Neural cell (in vitro differentiated cells): Measurements from ENCODE around the gene CBLB.

Experiments
- EP300 ChIP-seq: fragments of 450-650 bp; conservative IDR thresholded peaks from 2 replicates; pipeline ENCODE4 v1.6.1; 2014; ENCODE audit warnings: antibody characterized with exemption, mild to moderate bottlenecking, moderate library complexity; ENCODE audit not compliant: poor library complexity, severe bottlenecking
- EZH2 ChIP-seq: fragments of 200-600, 300-800 bp; shearing (Covaris generic), sonication (generic); IDR thresholded peaks from 2 replicates; pipeline ENCODE4 v1.6.1; 2014; ENCODE audit warnings: antibody characterized with exemption, low read length, borderline replicate concordance, mild to moderate bottlenecking; ENCODE audit not compliant: insufficient read depth, poor library complexity, severe bottlenecking
- POLR2AphosphoS5 ChIP-seq: IDR thresholded peaks from 2 replicates; pipeline ENCODE4 v1.6.1; 2012
- TAF1 ChIP-seq: IDR thresholded peaks from 2 replicates; pipeline ENCODE4 v1.6.1; 2012; ENCODE audit warnings: low read depth
- TF ChIP-seq, protein P1 (sequence below): fragments of 450-650 bp; IDR thresholded peaks from 2 replicates; pipeline ENCODE4 v1.5.1; 2014; ENCODE audit warnings: antibody characterized with exemption, mild to moderate bottlenecking, moderate library complexity; ENCODE audit not compliant: poor library complexity, severe bottlenecking

GRCh38 chr3:105774444-105775180, 94.2 kb downstream of the CBLB start:
- TF ChIP-seq, protein P1, sequence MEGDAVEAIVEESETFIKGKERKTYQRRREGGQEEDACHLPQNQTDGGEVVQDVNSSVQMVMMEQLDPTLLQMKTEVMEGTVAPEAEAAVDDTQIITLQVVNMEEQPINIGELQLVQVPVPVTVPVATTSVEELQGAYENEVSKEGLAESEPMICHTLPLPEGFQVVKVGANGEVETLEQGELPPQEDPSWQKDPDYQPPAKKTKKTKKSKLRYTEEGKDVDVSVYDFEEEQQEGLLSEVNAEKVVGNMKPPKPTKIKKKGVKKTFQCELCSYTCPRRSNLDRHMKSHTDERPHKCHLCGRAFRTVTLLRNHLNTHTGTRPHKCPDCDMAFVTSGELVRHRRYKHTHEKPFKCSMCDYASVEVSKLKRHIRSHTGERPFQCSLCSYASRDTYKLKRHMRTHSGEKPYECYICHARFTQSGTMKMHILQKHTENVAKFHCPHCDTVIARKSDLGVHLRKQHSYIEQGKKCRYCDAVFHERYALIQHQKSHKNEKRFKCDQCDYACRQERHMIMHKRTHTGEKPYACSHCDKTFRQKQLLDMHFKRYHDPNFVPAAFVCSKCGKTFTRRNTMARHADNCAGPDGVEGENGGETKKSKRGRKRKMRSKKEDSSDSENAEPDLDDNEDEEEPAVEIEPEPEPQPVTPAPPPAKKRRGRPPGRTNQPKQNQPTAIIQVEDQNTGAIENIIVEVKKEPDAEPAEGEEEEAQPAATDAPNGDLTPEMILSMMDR: no peak
- no peak for TF ChIP-seq EP300
- no peak for TF ChIP-seq EZH2
- TF ChIP-seq POLR2AphosphoS5: no peak
- no peak for TF ChIP-seq TAF1
